C4-2B (cell line): Measurements from ENCODE around the gene ARHGAP32.

ENCODE experiments used
- ZFX ChIP-seq: fragments of 450-650 bp; IDR thresholded peaks from 2 replicates; pipeline ENCODE4 v1.6.1; 2017
- TF ChIP-seq, protein P1 (sequence below): fragments of 450-650 bp; conservative IDR thresholded peaks from 2 replicates; pipeline ENCODE4 v1.5.1; 2017; ENCODE audit warnings: mild to moderate bottlenecking

DNA sequence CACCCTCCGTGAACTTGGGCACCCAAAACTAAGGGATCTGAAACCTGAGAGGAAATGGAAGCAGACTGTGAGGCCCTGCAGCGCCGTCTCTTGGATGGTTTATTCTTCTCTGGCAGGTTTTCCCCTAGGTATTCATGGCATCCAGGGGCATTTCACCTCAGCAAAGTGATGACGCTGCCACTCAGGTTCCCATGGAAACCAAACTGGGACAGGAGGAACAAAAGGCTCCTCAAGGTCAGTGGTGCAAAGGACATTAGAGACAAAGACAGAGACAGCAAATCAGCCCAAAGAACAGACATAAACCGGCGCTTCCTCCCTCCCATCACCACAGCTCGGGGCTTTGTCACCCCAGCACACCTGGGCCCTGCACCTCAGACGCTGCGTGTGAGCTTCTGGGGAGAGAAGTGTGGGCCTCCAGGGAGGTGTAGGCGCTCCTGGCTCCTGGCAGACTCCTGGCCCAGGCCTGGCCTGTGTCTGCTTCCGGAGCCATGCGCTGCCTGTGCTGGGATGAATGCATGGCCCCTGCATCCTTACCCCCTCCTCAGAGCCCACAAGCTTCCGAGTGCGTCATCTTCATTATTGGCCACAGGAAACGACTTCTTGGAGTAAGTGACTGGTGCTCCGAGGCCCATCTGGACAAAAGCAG lies 255.4 kb downstream of the ARHGAP32 start:
- TF ChIP-seq, protein P1, sequence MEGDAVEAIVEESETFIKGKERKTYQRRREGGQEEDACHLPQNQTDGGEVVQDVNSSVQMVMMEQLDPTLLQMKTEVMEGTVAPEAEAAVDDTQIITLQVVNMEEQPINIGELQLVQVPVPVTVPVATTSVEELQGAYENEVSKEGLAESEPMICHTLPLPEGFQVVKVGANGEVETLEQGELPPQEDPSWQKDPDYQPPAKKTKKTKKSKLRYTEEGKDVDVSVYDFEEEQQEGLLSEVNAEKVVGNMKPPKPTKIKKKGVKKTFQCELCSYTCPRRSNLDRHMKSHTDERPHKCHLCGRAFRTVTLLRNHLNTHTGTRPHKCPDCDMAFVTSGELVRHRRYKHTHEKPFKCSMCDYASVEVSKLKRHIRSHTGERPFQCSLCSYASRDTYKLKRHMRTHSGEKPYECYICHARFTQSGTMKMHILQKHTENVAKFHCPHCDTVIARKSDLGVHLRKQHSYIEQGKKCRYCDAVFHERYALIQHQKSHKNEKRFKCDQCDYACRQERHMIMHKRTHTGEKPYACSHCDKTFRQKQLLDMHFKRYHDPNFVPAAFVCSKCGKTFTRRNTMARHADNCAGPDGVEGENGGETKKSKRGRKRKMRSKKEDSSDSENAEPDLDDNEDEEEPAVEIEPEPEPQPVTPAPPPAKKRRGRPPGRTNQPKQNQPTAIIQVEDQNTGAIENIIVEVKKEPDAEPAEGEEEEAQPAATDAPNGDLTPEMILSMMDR = no peak
- no peak for TF ChIP-seq ZFX
